ENCODE results near the gene ASAP3. TPM values are rescaled to one million over a fixed set of nuclear protein-coding genes. Genes with fewer than 3 reads are reported as not detected.

Gene ASAP3
- total and polyA plus RNA-seq, 8 donors = 24.9 to 228 (median 30.5) TPM

GRCh38 chr1:23528250-23528978 is 44.4 kb upstream of the ASAP3 start:
- no peaks in the 10 kb centered on the region for H3K9me3 ChIP-seq
- H3K4me1 ChIP-seq = peaks cover 40 to 89% (median 60%) of the 10 kb centered on the region in 4 donors
- WGBS, 5 donors = 8 to 12% (median 9%) methylated on average over 9 of the region's 9 CpGs
- DNase-seq = peak; percentile 92 to 94
- peaks cover 0 to 25% (median 7%) of the 10 kb centered on the region in 3 donors for H3K27me3 ChIP-seq
- no peak for TF ChIP-seq POLR2A (IDR thresholded peaks at IDR 0.05)
- TF ChIP-seq CTCF (IDR thresholded peaks at IDR 0.05) = no peak
- no peak for TF ChIP-seq EP300 (IDR thresholded peaks at IDR 0.05)
- peak in 1 of 3 donors; percentile 12 for TF ChIP-seq POLR2AphosphoS5 (IDR thresholded peaks at IDR 0.05)
- H3K27ac ChIP-seq = peak overlapping the region; percentile 35 to 78 (median 64)
- H3K36me3 ChIP-seq = no peaks in the 10 kb centered on the region
- H3K4me3 ChIP-seq = peak overlapping the region in 3 of 4 donors; percentile 8 to 19 (median 13)
- intact Hi-C loops (cut with DNase I; ENCODE audit: low total_unique reads) = no loop called here

GRCh38 chr1:23527900-23528249 is 43.9 kb upstream of the ASAP3 start:
- Histone ChIP-seq H3K9me3 (no peaks in the 10 kb centered on the region), H3K4me1 (peaks cover 40 to 84% (median 60%) of the 10 kb centered on the region in 4 donors), H3K27me3 (peaks cover 0 to 25% (median 7%) of the 10 kb centered on the region in 3 donors), H3K27ac (peak overlapping the region in 3 of 5 donors; percentile 40 to 78 (median 69)), H3K4me3 (peak overlapping the region in 3 of 4 donors; percentile 8 to 19 (median 13)), H3K36me3 (no peaks in the 10 kb centered on the region)
- intact Hi-C loops (cut with DNase I; ENCODE audit: low total_unique reads) = no loop called here
- no peak for TF ChIP-seq POLR2A (IDR thresholded peaks at IDR 0.05)
- TF ChIP-seq EP300 (IDR thresholded peaks at IDR 0.05) = no peak
- TF ChIP-seq CTCF (IDR thresholded peaks at IDR 0.05) = no peak
- TF ChIP-seq POLR2AphosphoS5 (IDR thresholded peaks at IDR 0.05) = no peak
- DNase-seq = no peak
- 34 to 55% (median 37%) methylated on average over 6 of the region's 6 CpGs for WGBS, 5 donors

GRCh38 chr1:23527366-23527765 is 43.4 kb upstream of the ASAP3 start:
- Histone ChIP-seq H3K36me3 (no peaks in the 10 kb centered on the region), H3K4me1 (peaks cover 40 to 81% (median 60%) of the 10 kb centered on the region in 4 donors), H3K27me3 (peaks cover 0 to 25% (median 7%) of the 10 kb centered on the region in 3 donors), H3K4me3 (no peak overlapping the region), H3K9me3 (no peaks in the 10 kb centered on the region), H3K27ac (peak overlapping the region in 2 of 5 donors; percentile 69 to 78)
- DNase-seq = no peak
- intact Hi-C loops (cut with DNase I; ENCODE audit: low total_unique reads) = no loop called here
- WGBS, 5 donors = 84 to 91% (median 87%) methylated on average over 7 of the region's 7 CpGs
- TF ChIP-seq CTCF (IDR thresholded peaks at IDR 0.05) (no peak), POLR2A (IDR thresholded peaks at IDR 0.05) (no peak), EP300 (IDR thresholded peaks at IDR 0.05) (no peak), POLR2AphosphoS5 (IDR thresholded peaks at IDR 0.05) (no peak)

- H3K4me1 ChIP-seq = peaks cover 35 to 72% (median 55%) of the 10 kb centered on the region in 4 donors
- H3K9me3 ChIP-seq = no peaks in the 10 kb centered on the region
- H3K27me3 ChIP-seq = peaks cover 0 to 25% (median 7%) of the 10 kb centered on the region in 3 donors
- no peaks in the 10 kb centered on the region for H3K36me3 ChIP-seq
- no peak for DNase-seq
- intact Hi-C loops (cut with DNase I; ENCODE audit: low total_unique reads) = no loop called here
- H3K27ac ChIP-seq = peak overlapping the region in 2 of 5 donors; percentile 21 to 78
- 86 to 97% (median 95%) methylated on average over 6 to 8 of the region's 8 CpGs for WGBS, 5 donors
- no peak overlapping the region for H3K4me3 ChIP-seq
- TF ChIP-seq POLR2A (IDR thresholded peaks at IDR 0.05) = no peak
- no peak for TF ChIP-seq EP300 (IDR thresholded peaks at IDR 0.05)
- no peak for TF ChIP-seq CTCF (IDR thresholded peaks at IDR 0.05)
- no peak for TF ChIP-seq POLR2AphosphoS5 (IDR thresholded peaks at IDR 0.05)
These were observed 42.5 kb upstream of the ASAP3 start for GRCh38 chr1:23526329-23527041.
